NCI-H2227 (cell line): ENCODE measurements around the gene CUBN.
"Not testable (repeated sequence)": the region's sequence is repeated elsewhere in the genome, so short reads cannot be mapped to it uniquely, and the experiment has no call there.

Experiments
- DNase-seq: peaks from one replicate; lab custom pipeline; 2025; ENCODE audit not compliant: unreplicated experiment; lab: John Stamatoyannopoulos, UW

Gene CUBN

DNA sequence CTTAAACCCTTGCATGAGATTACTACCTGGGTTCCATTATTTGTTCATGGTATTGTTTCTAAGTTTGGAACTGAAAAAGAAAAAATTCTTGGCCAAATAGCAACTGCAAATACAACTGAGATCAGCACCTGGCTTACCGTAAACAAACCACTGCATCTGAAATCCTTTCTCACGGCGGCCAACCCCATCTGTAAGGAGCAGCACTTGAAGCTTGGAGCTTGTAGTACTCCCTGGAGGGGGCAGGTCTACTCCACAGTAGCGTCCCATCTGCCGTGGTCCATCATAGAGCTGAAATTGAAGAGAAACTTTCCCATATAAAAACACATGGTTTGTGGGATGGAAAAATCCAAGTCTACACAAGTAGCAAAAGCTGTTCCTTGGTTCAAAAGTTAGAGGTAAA is 109.9 kb downstream of the CUBN start:
- no peak for DNase-seq

DNA sequence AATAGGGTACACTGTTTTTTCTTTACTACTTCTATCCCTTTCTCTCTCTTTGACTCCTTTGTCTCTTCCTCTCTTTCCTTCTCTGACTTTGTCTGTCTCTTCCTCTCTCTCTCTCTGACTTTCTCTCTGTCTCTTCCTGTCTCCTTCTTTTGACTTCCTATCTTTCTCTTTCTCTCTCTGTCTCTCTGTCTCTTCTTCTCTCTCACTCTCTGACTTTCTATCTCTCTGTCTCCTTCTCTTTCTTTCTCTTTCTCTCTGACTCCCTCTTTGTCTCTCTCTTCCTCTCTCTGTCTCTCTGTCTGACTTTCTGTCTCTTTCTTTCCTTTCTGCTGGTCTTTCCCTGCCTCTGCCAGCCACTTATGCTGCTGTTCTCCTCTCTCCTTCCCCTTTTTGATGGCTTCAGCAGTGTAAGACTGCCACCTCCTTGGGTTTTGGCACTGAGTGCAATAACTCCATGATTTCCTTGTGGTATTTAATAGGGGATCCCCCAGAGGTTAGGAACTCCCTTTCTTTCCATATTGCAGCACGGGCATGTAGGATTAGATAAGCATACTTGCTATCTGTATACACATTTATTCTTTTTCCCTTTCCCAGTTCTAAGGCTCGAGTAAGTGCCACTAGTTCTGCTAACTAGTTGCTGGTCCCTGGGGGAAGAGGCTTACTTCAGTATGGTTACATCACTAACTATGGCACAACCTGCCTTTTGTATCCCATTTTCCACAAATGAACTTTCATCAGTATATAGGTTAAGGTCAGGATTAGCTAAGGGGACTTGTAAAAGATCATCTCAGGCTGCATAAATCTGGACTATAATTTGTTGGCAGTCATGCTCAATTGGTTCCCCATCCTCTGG is 116.3 kb downstream of the CUBN start:
- not testable (repeated sequence) for DNase-seq

DNA sequence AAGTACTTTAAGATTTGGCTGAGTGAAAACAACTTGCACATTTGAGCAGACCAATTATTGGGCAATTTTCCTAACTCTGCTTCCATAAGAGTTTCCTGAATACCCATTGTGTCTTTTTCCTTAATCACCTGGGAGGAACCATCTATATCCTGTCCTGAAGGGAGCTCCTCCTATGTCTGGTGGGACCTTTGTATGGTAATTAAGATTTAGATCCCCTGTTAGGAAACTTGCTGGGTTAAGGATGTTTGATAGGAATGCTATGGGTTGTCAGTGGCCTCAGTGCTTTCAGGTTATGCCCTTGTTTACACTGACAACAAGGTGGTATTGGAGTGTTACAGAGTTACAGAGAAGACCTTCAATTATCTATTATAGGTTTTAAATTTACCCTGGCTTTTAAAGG is 116.9 kb downstream of the CUBN start:
- DNase-seq = not testable (repeated sequence)

DNA sequence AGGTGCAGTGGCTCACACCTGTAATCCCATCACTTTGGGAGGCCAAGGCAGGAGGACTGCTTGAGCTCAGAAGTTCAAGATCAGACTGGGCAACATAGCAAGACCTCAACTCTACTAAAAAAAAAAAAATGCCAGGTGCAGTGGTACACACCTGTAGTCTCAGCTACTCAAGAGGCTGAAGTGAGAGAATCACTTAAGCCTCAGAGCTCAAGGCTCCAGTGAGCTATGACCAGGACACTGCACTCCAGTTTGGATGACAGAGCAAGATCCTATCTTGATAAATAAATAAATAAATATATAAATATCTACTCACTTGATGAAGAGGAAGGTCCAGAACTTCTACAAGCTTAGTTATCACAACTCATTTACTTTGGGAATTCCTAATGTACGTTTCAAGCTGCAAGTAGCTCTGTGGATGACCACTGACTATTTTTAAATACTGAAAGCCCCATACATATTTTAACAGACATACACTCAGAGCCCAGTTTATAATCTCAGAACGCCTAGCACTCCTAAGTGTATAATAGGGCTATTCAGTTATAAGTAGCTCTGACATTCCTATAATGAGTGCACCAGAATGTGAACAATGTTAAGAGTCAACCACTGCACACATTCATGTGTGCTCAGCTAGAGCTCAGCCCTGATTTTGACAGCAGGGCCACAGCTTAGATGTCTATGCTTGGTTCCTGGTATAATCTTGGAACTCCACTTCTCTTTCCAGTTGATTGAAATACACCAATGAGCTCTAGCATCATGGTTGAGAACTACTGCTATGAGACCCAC is 119.1 kb downstream of the CUBN start:
- no peak for DNase-seq

DNA sequence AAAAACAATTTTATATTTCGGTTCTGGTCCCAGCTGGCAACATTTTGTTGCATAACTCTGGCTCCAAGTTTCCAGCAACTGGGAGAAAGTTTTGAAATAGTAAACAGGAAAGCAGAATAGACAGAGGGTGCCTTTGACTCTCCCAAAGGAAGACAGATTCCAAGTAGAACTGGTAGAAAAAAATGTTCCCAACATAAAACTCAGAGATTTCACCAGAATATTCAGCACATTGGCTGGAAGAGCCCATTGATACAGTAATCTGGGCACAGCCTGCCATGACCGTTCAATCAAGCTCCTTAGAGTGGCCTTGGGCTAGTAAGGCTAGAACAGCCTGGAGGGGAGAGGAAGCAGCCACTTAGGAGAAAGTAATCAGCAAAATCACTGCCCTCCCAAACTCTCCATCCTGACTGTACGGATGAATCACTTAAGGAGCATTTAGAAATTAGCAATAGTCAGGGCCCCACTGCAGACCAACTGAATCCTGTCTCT is 120.4 kb downstream of the CUBN start:
- DNase-seq = no peak

DNA sequence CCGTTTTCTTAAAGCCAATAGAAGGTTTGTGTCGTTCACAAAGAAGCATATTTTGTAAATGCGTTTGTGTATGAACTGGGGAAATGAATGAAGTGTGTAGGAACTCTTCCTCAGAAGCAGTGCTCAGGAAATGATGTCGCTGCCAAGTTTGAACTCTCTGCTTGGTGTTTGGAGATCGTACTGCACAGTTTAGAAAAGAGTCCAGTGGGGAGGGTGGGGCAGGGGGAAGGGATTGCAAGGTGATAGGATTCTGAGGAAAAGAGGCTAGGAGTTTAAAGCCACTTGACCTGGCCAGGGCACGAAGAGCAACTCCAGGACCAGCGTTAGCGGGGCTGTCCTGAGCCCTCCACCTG is 122.2 kb downstream of the CUBN start:
- no peak for DNase-seq

DNA sequence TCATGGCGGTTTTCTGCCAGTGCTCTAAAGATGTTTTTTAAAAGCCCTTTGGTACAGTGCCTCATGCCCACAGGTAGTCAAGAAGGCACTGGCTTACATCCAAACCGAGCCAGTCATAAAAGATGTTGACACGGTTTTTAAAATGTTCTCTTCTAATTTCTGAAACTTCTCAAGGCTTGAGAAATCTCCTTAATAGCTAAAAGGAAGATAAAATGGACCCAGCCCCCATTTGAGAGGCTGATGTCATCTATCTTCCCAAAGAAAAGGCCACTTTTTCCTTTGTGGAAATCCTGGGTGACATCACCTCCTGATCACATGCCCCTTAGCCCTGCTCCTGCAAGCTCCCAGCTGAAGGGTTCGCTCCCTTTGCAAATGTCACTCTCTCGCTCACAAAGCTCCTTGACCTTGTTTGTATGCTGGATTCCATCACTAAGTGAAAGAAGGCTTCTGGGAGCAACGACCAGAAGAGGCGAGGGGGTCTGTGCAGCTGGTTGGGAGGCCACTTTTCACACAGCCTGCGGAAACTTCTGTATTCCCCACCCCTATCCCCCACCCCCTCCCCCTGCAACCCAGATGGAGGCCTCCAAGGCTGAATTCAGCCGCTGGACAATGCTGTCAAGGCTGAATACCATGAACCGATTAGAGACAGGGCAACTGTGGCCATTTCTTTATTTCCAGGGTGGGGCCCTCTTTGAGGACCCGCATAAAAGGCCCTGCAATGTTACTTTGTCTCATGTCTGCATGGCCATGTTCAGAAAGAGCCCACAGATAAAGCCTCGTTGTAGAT is 122.8 kb downstream of the CUBN start:
- no peak for DNase-seq

DNA sequence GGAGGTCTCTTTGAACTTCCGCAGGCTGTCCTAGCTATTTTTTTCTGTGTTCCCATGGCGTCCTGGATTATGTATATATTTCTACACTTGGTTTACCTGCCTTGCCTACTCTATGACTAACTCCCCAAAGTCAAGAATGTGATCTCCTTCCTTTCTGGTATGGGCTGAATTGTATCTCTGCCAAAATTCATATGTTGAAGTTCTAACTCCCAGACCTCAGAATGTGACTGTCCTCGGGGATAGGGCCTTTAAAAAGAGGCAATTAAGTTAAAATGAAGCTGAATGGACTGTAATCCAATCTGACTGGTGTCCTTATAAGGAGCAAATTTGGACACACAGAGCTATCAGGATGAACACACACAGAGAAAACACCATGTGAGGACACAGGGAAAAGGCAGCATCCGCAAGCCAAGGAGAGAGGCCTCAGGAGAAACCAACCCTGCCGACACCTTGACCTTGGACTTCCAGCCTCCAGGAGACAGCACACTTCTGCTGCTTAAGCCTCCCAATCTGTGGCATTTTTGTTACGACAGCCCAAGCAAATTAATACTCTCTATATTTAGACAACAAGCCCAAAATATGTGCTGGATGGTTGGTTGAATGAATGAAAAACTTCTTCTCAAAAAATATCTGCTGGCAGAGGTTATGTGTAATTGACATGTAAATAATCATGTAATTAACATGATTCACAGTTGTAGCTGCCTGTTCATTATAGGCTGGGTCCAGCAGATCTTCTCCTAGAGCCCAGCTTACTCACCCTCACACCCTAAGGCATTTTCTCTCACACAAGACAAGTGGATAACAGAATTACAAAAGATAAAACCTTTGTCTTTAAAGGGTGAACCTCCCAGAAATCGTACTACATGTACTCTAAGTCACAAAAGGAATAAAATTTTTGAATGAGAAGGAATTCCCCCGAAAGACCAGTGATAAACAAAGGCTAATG is 123.7 kb downstream of the CUBN start:
- DNase-seq = no peak

DNA sequence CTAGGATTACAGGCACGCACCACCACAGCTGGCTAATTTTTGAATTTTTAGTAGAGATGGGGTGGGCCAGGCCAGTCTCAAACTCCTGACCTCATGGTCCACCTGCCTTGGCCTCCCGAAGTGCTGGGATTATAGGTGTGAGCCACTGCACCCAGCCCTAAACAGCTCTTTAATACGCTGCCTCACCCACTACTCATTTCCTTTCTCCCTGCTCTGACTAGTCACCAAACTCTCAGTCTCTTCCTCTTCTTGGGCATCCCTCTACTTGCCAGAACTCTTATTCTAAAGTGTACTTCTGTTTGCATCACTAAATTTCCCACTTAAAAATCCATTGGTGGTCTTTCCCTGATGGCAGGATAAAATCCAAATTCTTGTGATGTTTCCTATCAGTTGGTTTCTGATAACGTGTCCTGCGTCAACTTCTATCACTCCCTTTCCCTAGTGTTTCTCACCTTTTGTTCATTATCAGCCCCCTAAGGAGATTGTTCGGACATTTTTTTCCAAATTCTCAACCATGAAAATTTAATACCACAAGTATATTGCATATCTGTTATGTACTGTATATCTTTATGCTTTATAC is 124.7 kb downstream of the CUBN start:
- DNase-seq = no peak

DNA sequence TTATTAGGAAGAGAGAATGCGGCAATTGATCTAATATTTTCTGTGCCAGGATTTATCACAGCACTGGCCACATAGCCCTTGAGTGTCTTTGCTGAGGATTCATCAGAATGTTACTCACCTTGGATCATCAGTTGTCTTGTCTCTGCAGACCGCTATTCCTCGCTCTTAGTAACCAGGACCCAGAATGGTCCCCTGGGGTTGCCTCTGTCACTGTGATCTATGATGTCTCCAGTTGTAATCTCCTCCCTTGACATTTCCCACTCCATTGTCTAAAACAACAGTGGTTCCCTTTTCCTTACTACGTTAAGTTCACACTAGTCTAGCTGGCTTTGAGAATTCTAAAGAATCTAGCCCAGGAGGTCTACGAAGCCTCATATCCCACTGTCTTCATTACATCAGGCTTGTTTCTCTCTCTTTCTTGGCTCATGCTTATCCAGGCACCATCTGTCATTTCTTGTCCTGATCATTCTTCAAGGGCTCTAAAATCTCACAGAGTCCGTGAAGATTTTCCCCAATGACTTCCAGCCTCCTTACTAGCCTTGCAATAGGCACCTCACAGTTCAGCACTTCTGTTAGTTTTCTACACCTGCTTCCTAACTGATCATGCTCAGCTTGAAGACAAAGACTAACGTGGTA is 125.8 kb downstream of the CUBN start:
- DNase-seq = no peak

DNA sequence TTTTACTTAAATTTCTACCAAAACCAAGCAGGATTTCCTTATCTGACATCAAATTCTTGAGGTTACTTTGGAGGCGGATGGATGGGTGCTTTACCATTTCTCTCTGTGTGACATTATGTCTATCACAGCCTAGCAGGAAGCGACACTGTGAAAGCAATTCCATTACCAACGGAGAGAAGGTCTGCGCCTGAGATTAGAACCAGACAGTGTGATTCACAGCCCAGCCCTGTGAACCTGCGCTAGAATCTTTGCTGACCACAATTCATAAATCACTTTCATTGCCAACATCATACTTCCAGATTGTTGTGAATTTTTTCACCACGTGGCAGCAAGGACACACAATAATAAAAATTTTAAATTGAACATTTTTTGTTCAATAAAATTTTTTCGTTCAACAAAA is 126.5 kb downstream of the CUBN start:
- no peak for DNase-seq

DNA sequence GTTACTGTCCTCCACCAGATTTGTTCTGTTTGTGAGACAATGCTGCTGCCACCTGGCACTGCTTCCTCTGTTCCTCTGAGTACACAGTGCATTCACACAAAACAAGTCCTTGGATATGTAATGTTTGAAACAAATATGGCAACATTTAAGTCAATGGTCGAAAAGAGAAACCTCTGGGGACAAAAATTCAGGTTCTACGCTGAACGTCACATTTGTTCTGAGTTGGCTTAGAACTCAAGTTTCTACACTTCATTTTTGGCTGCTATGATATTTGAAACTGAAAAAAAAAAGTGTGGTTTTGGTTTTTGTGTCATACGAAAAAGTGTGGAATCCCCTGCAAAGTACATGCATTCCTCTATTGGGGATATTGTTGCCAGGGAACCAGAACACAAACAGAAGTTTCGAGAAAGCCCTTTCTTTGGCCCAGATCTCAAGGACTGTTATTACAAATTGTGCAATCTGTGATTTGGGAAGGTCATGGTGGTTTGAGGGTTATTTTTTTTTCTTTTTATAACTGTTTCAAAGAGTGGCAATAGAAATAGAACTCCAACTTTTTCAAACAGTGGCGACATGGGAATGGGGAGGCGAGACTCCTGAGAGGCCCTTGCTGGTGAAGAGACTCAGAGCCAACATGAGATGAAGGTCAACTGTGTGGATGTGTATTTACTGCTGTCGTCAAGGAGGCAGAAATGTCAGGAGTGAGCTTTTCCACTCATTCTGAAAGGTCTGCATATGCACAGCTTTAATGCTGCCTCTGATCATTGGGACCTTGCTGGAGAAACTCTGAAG is 127.5 kb downstream of the CUBN start:
- no peak for DNase-seq

DNA sequence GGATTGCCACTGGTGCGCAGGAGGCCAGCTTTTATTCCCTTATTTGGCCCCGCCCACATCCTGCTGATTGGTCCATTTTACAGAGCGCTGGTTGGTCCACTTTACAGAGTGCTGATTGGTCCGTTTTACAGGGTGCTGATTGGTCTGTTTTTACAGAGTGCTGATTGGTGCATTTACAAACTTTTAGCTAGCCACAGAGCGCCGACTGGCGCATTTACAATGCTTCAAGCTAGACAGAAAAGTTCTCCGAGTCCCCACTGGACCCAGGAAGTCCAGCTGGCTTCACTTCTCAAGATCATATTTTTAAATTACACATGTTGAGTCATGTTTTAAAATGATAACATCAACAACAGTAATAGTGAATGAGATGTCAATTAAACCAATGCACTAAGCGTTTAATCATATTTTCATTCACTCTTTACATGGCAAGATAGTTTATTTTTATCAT is 128.3 kb downstream of the CUBN start:
- no peak for DNase-seq

DNA sequence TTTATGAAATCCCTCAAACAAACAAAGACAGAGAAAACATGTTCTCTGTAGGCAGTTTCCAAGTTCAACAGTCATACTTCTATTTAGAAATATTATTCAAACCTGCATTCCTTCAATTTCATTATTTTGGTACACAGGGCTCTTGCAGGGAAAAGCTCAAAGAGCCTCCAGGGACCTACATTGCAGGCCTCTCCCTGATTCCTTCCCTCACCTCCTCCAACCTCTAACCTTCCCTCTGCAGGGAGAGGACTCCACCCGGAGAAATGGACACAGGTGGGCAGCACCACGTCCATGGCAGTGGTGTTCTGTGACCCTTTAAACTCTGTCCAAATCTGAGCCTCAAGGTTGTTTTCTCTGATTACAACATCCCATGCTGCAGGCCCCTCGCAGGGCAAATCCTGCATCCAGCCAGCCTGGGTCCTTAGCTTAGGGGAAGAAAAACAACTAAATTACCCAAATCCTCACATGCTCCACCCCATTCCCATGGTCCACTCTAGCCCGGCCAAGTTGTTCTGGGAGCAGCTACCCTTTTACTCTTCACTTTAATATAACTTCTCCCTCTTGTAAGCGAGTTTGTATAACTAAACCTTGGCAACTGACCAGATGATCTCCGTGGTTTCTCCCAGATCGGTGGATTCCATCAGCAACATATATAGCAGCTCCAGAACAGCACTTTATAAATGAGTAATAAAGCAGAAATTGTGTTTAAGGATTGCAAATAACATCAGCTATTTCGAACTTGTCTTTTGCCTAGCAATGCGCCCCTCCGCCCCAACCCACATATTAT is 129.8 kb downstream of the CUBN start:
- DNase-seq = no peak

DNA sequence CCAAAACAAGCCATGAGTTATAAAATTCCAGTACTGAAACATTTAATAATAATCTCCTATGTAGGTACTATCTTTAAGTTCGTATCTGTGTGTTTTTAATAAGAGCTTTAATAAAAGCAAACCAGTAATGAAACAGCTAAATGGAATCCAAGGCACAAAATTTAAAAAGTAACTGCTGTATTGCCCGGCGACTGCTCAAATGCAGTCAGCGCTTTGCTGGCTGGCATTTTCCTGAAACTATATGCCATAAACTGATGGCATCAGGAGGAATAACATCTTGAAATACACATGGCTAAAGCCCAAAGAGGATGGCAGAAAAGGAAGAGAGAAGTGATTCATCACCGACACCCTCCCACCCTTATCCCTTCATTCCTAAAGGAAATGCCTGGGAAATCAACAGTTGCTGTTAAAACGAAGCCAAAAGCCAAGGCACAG is 133.1 kb downstream of the CUBN start:
- DNase-seq = no peak

DNA sequence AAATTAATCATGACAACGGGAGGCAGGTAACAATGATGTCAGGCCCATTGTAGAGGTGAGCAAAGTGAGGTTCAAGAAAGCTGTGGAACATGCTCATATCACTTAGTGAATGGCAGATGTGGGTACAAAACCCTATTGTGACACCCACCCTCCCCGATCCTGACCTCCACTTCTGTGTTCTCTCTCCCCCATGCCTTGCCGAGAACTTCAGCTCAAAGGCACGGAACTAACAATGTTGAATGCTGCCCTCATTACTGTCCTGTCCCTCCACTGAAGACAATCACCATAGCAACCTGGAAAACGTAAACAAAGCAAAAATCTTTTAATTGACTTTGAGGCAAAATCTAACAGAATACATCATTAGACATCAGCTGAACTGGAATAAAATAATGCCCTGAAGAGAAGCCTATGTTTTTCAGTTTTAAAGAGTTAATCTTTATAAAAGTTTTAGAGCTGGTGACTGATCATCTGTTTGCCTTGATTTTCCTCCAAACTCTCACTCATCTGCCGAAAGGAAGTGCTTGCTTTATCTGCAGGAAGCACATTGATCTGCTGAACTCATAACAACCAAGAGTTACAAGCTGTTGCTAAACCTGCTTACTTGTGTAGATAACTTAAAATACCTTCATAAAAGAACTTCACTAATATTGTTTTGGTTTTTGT is 133.6 kb downstream of the CUBN start:
- DNase-seq = no peak

DNA sequence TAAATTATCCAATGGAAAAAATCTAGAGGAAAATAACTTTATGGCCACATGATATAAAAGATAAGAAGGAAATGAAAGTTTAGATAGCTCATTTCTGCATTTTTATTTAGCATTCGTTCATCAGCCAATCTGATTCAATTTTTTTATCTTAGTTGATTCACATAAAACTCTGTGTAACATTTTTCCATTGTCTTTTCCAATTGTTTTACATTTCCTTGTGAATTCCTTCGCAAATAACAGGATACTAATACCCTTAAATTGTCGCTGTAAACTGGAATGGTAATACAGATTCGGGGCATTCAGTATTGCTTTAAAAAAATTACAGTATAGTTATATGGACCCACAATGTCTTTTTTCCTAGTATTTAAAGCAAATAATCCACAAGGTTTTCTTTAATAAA is 136.4 kb downstream of the CUBN start:
- DNase-seq = no peak
